Chondrocyte (in vitro differentiated cells): ENCODE measurements around the gene MAPK8IP3. TPM values are rescaled to one million over a fixed set of nuclear protein-coding genes. Genes with fewer than 3 reads are reported as not detected.

Experiments
- DNase-seq: peaks from one replicate; pipeline ENCODE4 v3.0.0; 2021; ENCODE audit warnings: mixed read lengths, low spot score
- H3K27ac Mint-ChIP-seq: one replicate; pipeline ENCODE4 v1.8.0; 2021; ENCODE audit warnings: mild to moderate bottlenecking, moderate library complexity, mixed read lengths; ENCODE audit not compliant: unreplicated experiment
- H3K27me3 Mint-ChIP-seq: 2 replicates; pipeline ENCODE4 v1.8.0; 2021; ENCODE audit warnings: low read depth, mixed read lengths
- H3K36me3 Mint-ChIP-seq: 2 replicates; pipeline ENCODE4 v1.8.0; 2021; ENCODE audit warnings: low read depth, mixed read lengths
- H3K4me1 Mint-ChIP-seq: 2 replicates; pipeline ENCODE4 v1.8.0; 2021; ENCODE audit warnings: low read depth, mild to moderate bottlenecking, mixed read lengths
- H3K4me3 Mint-ChIP-seq: one replicate; pipeline ENCODE4 v1.8.0; 2021; ENCODE audit warnings: mild to moderate bottlenecking, moderate library complexity, mixed read lengths; ENCODE audit not compliant: unreplicated experiment
- H3K9me3 Mint-ChIP-seq: 2 replicates; pipeline ENCODE4 v1.8.0; 2021; ENCODE audit warnings: low read depth, mixed read lengths
- total RNA-seq: library from RNA; stranded (reverse); gene quantifications from 3 replicates; pipeline ENCODE4 v1.2.1, GENCODE V29; 2021
- TF ChIP-seq, protein P1 (sequence below): fragments of 200-600 bp; sonication (generic); IDR thresholded peaks from 2 replicates; pipeline ENCODE4 v1.5.0; 2021; ENCODE audit warnings: antibody characterized with exemption, mild to moderate bottlenecking, moderate library complexity

The MAPK8IP3 gene
- total RNA-seq, 1 donor from 2014 or later: 53.8 TPM

- Mint-ChIP-seq H3K36me3 (peaks cover 30% of the 10 kb centered on the region), H3K4me1 (no peaks in the 10 kb centered on the region)
These were observed 44.2 kb upstream of the MAPK8IP3 start for GRCh38 chr16:1661826-1662225.

DNA sequence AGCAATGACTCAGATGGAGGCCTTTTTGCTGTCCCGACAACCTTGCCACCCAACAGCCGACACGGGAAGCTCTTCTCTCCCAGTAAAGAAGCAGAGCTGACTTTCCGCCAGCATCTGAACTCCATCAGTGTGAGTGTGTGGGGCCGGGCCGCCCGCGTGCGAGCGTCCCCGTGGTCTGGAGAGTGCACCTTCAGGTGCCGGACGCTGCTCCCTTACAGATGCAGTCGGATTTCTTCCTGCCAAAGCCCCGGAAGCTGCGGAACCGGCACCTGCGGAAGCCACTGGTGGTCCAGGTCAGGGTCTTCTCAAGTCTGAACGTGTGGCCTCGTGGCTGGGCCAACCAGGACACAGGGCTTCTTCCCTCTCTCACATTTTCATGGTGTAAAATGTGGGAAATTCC is 43.5 kb upstream of the MAPK8IP3 start:
- TF ChIP-seq, protein P1, sequence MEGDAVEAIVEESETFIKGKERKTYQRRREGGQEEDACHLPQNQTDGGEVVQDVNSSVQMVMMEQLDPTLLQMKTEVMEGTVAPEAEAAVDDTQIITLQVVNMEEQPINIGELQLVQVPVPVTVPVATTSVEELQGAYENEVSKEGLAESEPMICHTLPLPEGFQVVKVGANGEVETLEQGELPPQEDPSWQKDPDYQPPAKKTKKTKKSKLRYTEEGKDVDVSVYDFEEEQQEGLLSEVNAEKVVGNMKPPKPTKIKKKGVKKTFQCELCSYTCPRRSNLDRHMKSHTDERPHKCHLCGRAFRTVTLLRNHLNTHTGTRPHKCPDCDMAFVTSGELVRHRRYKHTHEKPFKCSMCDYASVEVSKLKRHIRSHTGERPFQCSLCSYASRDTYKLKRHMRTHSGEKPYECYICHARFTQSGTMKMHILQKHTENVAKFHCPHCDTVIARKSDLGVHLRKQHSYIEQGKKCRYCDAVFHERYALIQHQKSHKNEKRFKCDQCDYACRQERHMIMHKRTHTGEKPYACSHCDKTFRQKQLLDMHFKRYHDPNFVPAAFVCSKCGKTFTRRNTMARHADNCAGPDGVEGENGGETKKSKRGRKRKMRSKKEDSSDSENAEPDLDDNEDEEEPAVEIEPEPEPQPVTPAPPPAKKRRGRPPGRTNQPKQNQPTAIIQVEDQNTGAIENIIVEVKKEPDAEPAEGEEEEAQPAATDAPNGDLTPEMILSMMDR: no peak
- Mint-ChIP-seq H3K4me1 (no peaks in the 10 kb centered on the region), H3K36me3 (peaks cover 34% of the 10 kb centered on the region), H3K27ac (no peak overlapping the region), H3K9me3 (no peaks in the 10 kb centered on the region), H3K4me3 (no peak overlapping the region), H3K27me3 (no peaks in the 10 kb centered on the region)
- no peak for DNase-seq

More at GRCh38 chr16:1661826-1662225, 44.2 kb upstream of the MAPK8IP3 start:
- Mint-ChIP-seq H3K27me3 (no peaks in the 10 kb centered on the region), H3K9me3 (no peaks in the 10 kb centered on the region), H3K4me3 (no peak overlapping the region), H3K27ac (no peak overlapping the region)
- TF ChIP-seq, protein P1: no peak
- DNase-seq: no peak

GRCh38 chr16:1665829-1666228 is 40.2 kb upstream of the MAPK8IP3 start:
- Mint-ChIP-seq H3K27ac (no peak overlapping the region), H3K9me3 (no peaks in the 10 kb centered on the region), H3K27me3 (no peaks in the 10 kb centered on the region), H3K36me3 (peaks cover 45% of the 10 kb centered on the region), H3K4me3 (no peak overlapping the region), H3K4me1 (no peaks in the 10 kb centered on the region)
- DNase-seq: no peak
- TF ChIP-seq, protein P1: no peak

DNA sequence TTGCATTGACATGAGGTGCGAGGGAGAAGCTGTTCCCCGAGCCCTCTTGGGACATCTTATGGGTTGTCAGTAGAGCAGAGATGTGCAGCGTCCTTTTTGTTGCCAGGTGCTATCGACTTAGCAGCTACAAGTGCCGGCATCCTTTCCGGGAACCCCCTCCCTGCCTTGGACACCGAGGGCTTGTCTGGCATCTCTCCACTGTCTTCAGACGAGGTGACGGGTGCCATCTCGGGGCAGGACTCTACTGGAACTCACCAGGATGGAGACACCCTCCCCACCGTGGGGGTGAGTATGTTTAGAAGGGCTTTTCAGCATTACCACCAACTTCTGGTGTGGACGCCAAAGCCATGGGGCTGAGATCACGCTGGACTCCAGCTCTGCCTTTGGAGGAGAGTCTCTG is 39.7 kb upstream of the MAPK8IP3 start:
- no peak for DNase-seq
- peaks cover 50% of the 10 kb centered on the region for H3K36me3 Mint-ChIP-seq
- H3K27me3 Mint-ChIP-seq: no peaks in the 10 kb centered on the region
- H3K4me3 Mint-ChIP-seq: no peak overlapping the region
- no peaks in the 10 kb centered on the region for H3K4me1 Mint-ChIP-seq
- TF ChIP-seq, protein P1: no peak
- H3K9me3 Mint-ChIP-seq: no peaks in the 10 kb centered on the region
- no peak overlapping the region for H3K27ac Mint-ChIP-seq

DNA sequence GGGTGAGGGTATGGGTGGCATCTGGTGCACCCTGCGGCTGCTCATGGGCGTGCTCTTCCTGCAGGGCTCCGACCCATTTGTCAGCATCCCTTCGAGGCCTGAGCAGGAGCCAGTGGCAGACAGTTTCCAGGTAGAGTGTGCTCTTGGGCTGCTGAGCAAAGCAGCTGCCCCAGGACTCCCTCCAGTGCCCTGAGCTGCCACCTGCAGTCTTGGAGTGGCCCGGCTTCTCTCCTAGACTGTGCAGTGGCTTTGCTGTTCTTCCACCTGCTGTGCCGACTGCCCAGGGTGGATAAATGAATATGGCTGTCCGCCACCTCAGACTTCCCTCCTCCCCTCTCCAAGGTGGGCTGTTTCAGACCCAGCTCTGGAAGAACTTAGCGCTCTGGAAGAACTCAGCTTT is 38.7 kb upstream of the MAPK8IP3 start:
- Mint-ChIP-seq H3K27me3 (no peaks in the 10 kb centered on the region), H3K4me1 (no peaks in the 10 kb centered on the region), H3K27ac (no peak overlapping the region), H3K9me3 (no peaks in the 10 kb centered on the region), H3K36me3 (peaks cover 53% of the 10 kb centered on the region), H3K4me3 (no peak overlapping the region)
- TF ChIP-seq, protein P1: no peak
- DNase-seq: no peak
